Naive thymus-derived CD4-positive, alpha-beta T cell (primary cell): ENCODE results near the gene CAMK4. TPM values are rescaled to one million over a fixed set of nuclear protein-coding genes. Genes with fewer than 3 reads are reported as not detected.

Experiments
- ATAC-seq: fragments of 150-1000 bp; cut with Tn5 transposase; 2 replicates; pipeline ENCODE4 v1.10.0; 2021; ENCODE audit warnings: mild to moderate bottlenecking, moderate library complexity
- CTCF ChIA-PET: fragments of 350-600 bp; sonication (Branson Sonifier 250); formaldehyde crosslinking; loops from one replicate; lab custom pipeline; 2021; ENCODE audit warnings: antibody characterized with exemption; lab: Charles Lee
- POLR2A ChIA-PET: fragments of 350-600 bp; sonication (Branson Sonifier 250); formaldehyde crosslinking; loops from one replicate; lab custom pipeline; 2021; ENCODE audit warnings: antibody characterized with exemption, inconsistent platforms; lab: Charles Lee
- DNase-seq, 9 donors: peaks; one replicate each; pipeline versions ENCODE4 v3.0.0 to v3.0.0-alpha.2; 2020 to 2022; ENCODE audit warnings: mixed read lengths in 1 of 9
- H3K27ac ChIP-seq: one replicate; pipeline ENCODE4 v1.7.0; 2013; ENCODE audit warnings: mild to moderate bottlenecking, low read depth, low read length, moderate library complexity
- H3K27me3 ChIP-seq, 2 donors: one replicate each; pipeline ENCODE4 v1.7.0; 2013; ENCODE audit warnings: low read length in 2 of 2, mild to moderate bottlenecking in 2 of 2, moderate library complexity in 2 of 2; ENCODE audit not compliant: control insufficient read depth in 2 of 2, insufficient read depth in 2 of 2
- H3K36me3 ChIP-seq, 3 experiments: 1 replicate in 2 of 3; 2 replicates in 1 of 3; pipeline ENCODE4 v1.7.0; 2013; ENCODE audit warnings: low read length in 3 of 3, mild to moderate bottlenecking in 3 of 3, moderate library complexity in 1 of 3; ENCODE audit not compliant: insufficient read depth in 3 of 3, control insufficient read depth in 2 of 3
- H3K4me1 ChIP-seq, 2 donors: one replicate each; pipeline ENCODE4 v1.7.0; 2013; ENCODE audit warnings: low read length in 2 of 2, mild to moderate bottlenecking in 2 of 2, moderate library complexity in 1 of 2; ENCODE audit not compliant: control insufficient read depth in 2 of 2, insufficient read depth in 2 of 2
- H3K4me3 ChIP-seq: 2 replicates; pipeline ENCODE4 v1.7.0; 2013; ENCODE audit warnings: mild to moderate bottlenecking, low read length
- H3K9me3 ChIP-seq, 3 experiments: 1 replicate in 2 of 3; 2 replicates in 1 of 3; pipeline ENCODE4 v1.7.0; 2013; ENCODE audit warnings: low read length in 3 of 3; ENCODE audit not compliant: control insufficient read depth in 2 of 3
- H3K27ac Mint-ChIP-seq, 9 donors: one replicate each; pipeline ENCODE4 v1.8.0; 2020 to 2022; ENCODE audit warnings: mixed read lengths in 9 of 9, mild to moderate bottlenecking in 8 of 9, moderate library complexity in 5 of 9, inconsistent platforms in 2 of 9
- H3K27me3 Mint-ChIP-seq, 5 donors: one replicate each; pipeline ENCODE4 v1.8.0; 2021 to 2022; ENCODE audit warnings: mixed read lengths in 5 of 5, mild to moderate bottlenecking in 1 of 5
- H3K36me3 Mint-ChIP-seq, 5 donors: one replicate each; pipeline ENCODE4 v1.8.0; 2020 to 2022; ENCODE audit warnings: mixed read lengths in 5 of 5, mild to moderate bottlenecking in 3 of 5, inconsistent platforms in 1 of 5
- H3K4me1 Mint-ChIP-seq, 7 donors: one replicate each; pipeline ENCODE4 v1.8.0; 2020 to 2022; ENCODE audit warnings: mixed read lengths in 7 of 7, mild to moderate bottlenecking in 3 of 7, inconsistent platforms in 1 of 7
- H3K4me3 Mint-ChIP-seq, 10 donors: one replicate each; pipeline ENCODE4 v1.8.0; 2020 to 2022; ENCODE audit warnings: mild to moderate bottlenecking in 10 of 10, mixed read lengths in 10 of 10, moderate library complexity in 6 of 10, inconsistent platforms in 2 of 10
- H3K9me3 Mint-ChIP-seq, 11 donors: one replicate each; pipeline ENCODE4 v1.8.0; 2020 to 2022; ENCODE audit warnings: mixed read lengths in 11 of 11, mild to moderate bottlenecking in 4 of 11, inconsistent platforms in 1 of 11, moderate library complexity in 1 of 11
- intact Hi-C, 2 donors: fragments of 100-400 bp; cut with micrococcal nuclease; formaldehyde crosslinking; loops; one replicate each; pipeline ENCODE4 v1.15.1; 2023
- polyA plus RNA-seq, 2 donors: library from polyadenylated mRNA; unstranded; fragments of 300-500 nt; fragmentation: Illumina TruSeq; gene quantifications; one replicate each; pipeline ENCODE4 v1.2.3, GENCODE V29; 2021
- total RNA-seq, 6 experiments: library from RNA in 5 of 6; stranded (reverse) in 5 of 6; gene quantifications; 1 replicate in 5 of 6; 2 replicates in 1 of 6; pipeline ENCODE4 v1.2.3 and lab custom pipeline; 2021 to 2026

The CAMK4 gene
- total and polyA plus RNA-seq, 7 experiments from 2014 or later, result 118 to 366 (median 200) TPM

DNA sequence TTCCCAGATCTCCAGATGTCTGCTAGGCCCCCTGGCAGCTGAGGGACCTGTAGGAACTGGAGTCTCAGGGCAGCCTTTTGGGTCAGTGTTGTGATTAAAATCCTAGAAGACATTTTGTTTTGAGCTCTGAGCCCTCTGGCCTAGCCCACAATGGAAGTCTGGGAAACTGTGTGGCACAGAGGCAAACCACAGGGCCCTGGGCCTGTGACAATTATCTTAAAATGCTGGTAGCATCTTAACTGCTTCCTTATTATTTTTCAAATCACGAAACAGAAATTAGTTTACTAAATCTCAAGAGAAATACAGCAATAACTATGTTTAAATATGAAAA lies 162.6 kb downstream of the CAMK4 start:
- DNase-seq (no peak), ATAC-seq (no peak)
- H3K4me1 Mint-ChIP-seq, result peaks cover 3 to 53% (median 28%) of the 10 kb centered on the region in 7 donors
- peaks cover 0 to 3% of the 10 kb centered on the region in 2 donors for H3K4me1 ChIP-seq
- H3K9me3 Mint-ChIP-seq, result peaks cover 0 to 8% (median 0%) of the 10 kb centered on the region in 11 donors
- H3K27ac ChIP-seq, result no peak overlapping the region
- H3K27me3 Mint-ChIP-seq, result no peaks in the 10 kb centered on the region
- H3K9me3 ChIP-seq, result no peaks in the 10 kb centered on the region
- ChIA-PET CTCF (no interaction called here), POLR2A (interaction anchor here (0.6 kb wide), 1 partner anchor 20 kb away, joined by 5 read pairs; no protein-coding TSS in a partner anchor)
- peaks cover 13 to 59% (median 38%) of the 10 kb centered on the region in 5 donors for H3K36me3 Mint-ChIP-seq
- H3K4me3 Mint-ChIP-seq, result no peak overlapping the region
- intact Hi-C loops, result no loop called here
- no peak overlapping the region for H3K4me3 ChIP-seq
- H3K36me3 ChIP-seq, result peaks cover 0 to 40% (median 9%) of the 10 kb centered on the region in 3 experiments
- H3K27me3 ChIP-seq, result no peaks in the 10 kb centered on the region
- H3K27ac Mint-ChIP-seq, result peak overlapping the region in 2 of 9 donors; percentile 45 to 46

- no peaks in the 10 kb centered on the region for H3K27me3 ChIP-seq
- intact Hi-C loops, result no loop called here
- H3K27ac Mint-ChIP-seq, result no peak overlapping the region
- peaks cover 0 to 3% of the 10 kb centered on the region in 2 donors for H3K4me1 ChIP-seq
- ATAC-seq, result no peak
- H3K36me3 ChIP-seq, result peaks cover 0 to 44% (median 9%) of the 10 kb centered on the region in 3 experiments
- H3K27me3 Mint-ChIP-seq, result no peaks in the 10 kb centered on the region
- ChIA-PET POLR2A (interaction anchor here (0.6 kb wide), 1 partner anchor 20 kb away, joined by 5 read pairs; no protein-coding TSS in a partner anchor), CTCF (interaction anchor here (0.6 kb wide), 1 partner anchor 9 kb away, joined by 3 read pairs; no protein-coding TSS in a partner anchor)
- no peak for DNase-seq
- H3K4me1 Mint-ChIP-seq, result peaks cover 0 to 53% (median 27%) of the 10 kb centered on the region in 7 donors
- H3K36me3 Mint-ChIP-seq, result peaks cover 13 to 59% (median 39%) of the 10 kb centered on the region in 5 donors
- no peak overlapping the region for H3K27ac ChIP-seq
- H3K4me3 ChIP-seq, result no peak overlapping the region
- no peak overlapping the region for H3K4me3 Mint-ChIP-seq
- no peaks in the 10 kb centered on the region for H3K9me3 ChIP-seq
- peaks cover 0 to 8% (median 0%) of the 10 kb centered on the region in 11 donors for H3K9me3 Mint-ChIP-seq
Observed at GRCh38 chr5:111387361-111387760, 163.2 kb downstream of the CAMK4 start.

DNA sequence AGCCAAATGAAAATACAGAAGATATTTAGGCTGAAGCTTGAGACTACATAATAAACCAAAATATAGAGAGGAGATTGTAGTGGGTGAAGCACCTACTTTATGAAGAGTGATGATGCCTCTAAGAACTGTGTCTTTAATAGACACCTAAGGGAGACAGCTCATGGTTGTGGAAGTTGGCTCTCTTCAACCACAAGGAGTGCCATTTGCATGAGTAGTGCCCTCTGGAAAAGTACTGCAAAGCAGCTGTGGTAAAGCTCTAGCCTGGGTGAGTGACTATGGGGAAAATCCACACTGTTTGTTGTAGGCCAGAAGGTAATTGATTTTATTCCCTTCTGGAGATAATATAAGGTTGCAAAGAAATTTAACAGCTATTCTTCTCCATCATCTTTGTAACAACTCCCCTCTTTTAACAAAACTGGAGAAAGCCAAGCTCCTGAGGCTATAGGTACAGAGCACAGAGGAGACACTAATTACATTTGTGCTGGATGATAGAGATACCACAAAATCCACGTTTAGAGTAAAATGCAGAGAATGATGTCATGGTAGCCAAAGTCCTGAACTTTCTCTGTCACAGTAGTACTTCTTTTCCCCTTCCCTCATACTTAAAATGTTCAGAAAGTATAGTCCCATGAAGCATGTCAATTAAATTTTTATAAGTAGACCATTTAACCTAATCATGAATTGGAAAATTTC lies 165.4 kb downstream of the CAMK4 start:
- H3K9me3 Mint-ChIP-seq, result peaks cover 0 to 8% (median 0%) of the 10 kb centered on the region in 11 donors
- intact Hi-C loops, result loop anchor here in 1 of 2 donors (5.0 kb wide), 1 partner anchor 232 kb away; no protein-coding TSS in a partner anchor
- no peaks in the 10 kb centered on the region for H3K27me3 ChIP-seq
- H3K9me3 ChIP-seq, result no peaks in the 10 kb centered on the region
- H3K36me3 Mint-ChIP-seq, result peaks cover 13 to 74% (median 51%) of the 10 kb centered on the region in 5 donors
- peak overlapping the region in 2 of 9 donors; percentile 2 to 9 for H3K27ac Mint-ChIP-seq
- peaks cover 0 to 38% (median 9%) of the 10 kb centered on the region in 3 experiments for H3K36me3 ChIP-seq
- ChIA-PET POLR2A (no interaction called here), CTCF (no interaction called here)
- DNase-seq (no peak), ATAC-seq (no peak)
- no peak overlapping the region for H3K4me3 ChIP-seq
- H3K4me1 Mint-ChIP-seq, result peaks cover 0 to 68% (median 38%) of the 10 kb centered on the region in 7 donors
- H3K4me1 ChIP-seq, result peaks cover 0 to 3% of the 10 kb centered on the region in 2 donors
- H3K27me3 Mint-ChIP-seq, result no peaks in the 10 kb centered on the region
- no peak overlapping the region for H3K4me3 Mint-ChIP-seq
- H3K27ac ChIP-seq, result no peak overlapping the region

- Mint-ChIP-seq H3K4me1 (peaks cover 0 to 63% (median 35%) of the 10 kb centered on the region in 7 donors), H3K4me3 (no peak overlapping the region)
Observed at GRCh38 chr5:111392181-111392580, 168.0 kb downstream of the CAMK4 start.

DNA sequence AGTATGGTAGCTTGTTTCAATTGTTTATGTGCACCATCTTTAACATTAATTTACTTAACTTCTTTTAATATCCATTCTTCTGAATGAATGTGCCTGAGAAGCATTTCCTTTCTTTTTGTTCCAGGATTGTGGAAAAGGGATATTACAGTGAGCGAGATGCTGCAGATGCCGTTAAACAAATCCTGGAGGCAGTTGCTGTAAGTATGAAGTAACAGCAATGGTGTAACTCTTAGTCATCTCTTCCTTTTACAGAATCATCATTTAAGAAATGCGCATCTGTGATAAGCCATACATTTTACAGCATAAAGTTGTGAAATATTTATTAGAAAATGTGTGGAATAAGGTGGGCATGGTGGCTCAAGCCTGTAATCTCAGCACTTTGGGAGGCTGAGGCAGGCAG lies 170.4 kb downstream of the CAMK4 start:
- H3K4me3 Mint-ChIP-seq, result no peak overlapping the region
- no peak for DNase-seq
- Histone ChIP-seq H3K4me1 (no peaks in the 10 kb centered on the region), H3K36me3 (peaks cover 7 to 28% (median 9%) of the 10 kb centered on the region in 3 experiments), H3K4me3 (no peak overlapping the region), H3K27ac (no peak overlapping the region), H3K9me3 (no peaks in the 10 kb centered on the region), H3K27me3 (no peaks in the 10 kb centered on the region)
- peaks cover 15 to 87% (median 76%) of the 10 kb centered on the region in 5 donors for H3K36me3 Mint-ChIP-seq
- H3K9me3 Mint-ChIP-seq, result peaks cover 0 to 6% (median 0%) of the 10 kb centered on the region in 11 donors
- H3K27ac Mint-ChIP-seq, result no peak overlapping the region
- H3K27me3 Mint-ChIP-seq, result no peaks in the 10 kb centered on the region
- intact Hi-C loops, result loop anchor here in 1 of 2 donors (5.0 kb wide), 1 partner anchor 237 kb away; no protein-coding TSS in a partner anchor
- peaks cover 5 to 69% (median 48%) of the 10 kb centered on the region in 7 donors for H3K4me1 Mint-ChIP-seq
- ChIA-PET CTCF (no interaction called here), POLR2A (no interaction called here)
- no peak for ATAC-seq

More at GRCh38 chr5:111392181-111392580, 168.0 kb downstream of the CAMK4 start:
- ATAC-seq, result no peak
- Histone ChIP-seq H3K27ac (no peak overlapping the region), H3K4me3 (no peak overlapping the region), H3K36me3 (peaks cover 0 to 26% (median 9%) of the 10 kb centered on the region in 3 experiments), H3K27me3 (no peaks in the 10 kb centered on the region), H3K4me1 (no peaks in the 10 kb centered on the region), H3K9me3 (no peaks in the 10 kb centered on the region)
- Mint-ChIP-seq H3K9me3 (peaks cover 0 to 8% (median 0%) of the 10 kb centered on the region in 11 donors), H3K27ac (peak overlapping the region in 3 of 9 donors; percentile 42 to 81 (median 48)), H3K27me3 (no peaks in the 10 kb centered on the region), H3K36me3 (peaks cover 8 to 85% (median 68%) of the 10 kb centered on the region in 5 donors)
- ChIA-PET POLR2A (no interaction called here), CTCF (no interaction called here)
- intact Hi-C loops, result loop anchor here in 1 of 2 donors (5.0 kb wide), 1 partner anchor 235 kb away; no protein-coding TSS in a partner anchor
- DNase-seq, result no peak

DNA sequence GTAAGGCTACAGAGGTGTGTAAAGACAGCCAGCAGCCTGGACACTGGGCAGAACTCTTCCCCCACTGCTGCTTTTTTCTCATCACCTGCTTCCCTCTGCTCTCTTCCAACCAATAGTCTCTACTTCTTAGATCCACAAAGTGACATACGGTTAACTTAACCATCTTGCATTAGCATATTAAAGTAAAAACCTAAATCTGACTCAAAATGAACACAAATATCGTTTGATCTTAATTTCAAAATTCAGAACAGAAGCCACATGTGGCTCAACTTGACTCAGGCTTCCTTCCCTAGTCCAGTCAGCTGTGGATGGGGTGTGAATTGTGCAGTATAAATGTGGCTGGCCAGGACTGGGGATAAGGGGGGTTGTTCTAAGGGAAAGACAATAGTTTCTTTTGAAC lies 173.8 kb downstream of the CAMK4 start:
- no peak overlapping the region for H3K4me3 ChIP-seq
- Mint-ChIP-seq H3K4me1 (peaks cover 5 to 66% (median 43%) of the 10 kb centered on the region in 7 donors), H3K27ac (peak overlapping the region in 4 of 9 donors; percentile 28 to 65 (median 43)), H3K4me3 (no peak overlapping the region), H3K36me3 (peaks cover 31 to 91% (median 84%) of the 10 kb centered on the region in 5 donors), H3K27me3 (no peaks in the 10 kb centered on the region), H3K9me3 (peaks cover 0 to 11% (median 2%) of the 10 kb centered on the region in 11 donors)
- H3K36me3 ChIP-seq, result peaks cover 7 to 44% (median 10%) of the 10 kb centered on the region in 3 experiments
- POLR2A ChIA-PET, result no interaction called here
- no peak overlapping the region for H3K27ac ChIP-seq
- no peaks in the 10 kb centered on the region for H3K27me3 ChIP-seq
- DNase-seq (no peak), ATAC-seq (no peak)
- no peaks in the 10 kb centered on the region for H3K9me3 ChIP-seq
- CTCF ChIA-PET, result no interaction called here
- intact Hi-C loops, result no loop called here
- H3K4me1 ChIP-seq, result no peaks in the 10 kb centered on the region
